IMR-90 (cell line): Measurements from ENCODE around the gene ZDHHC21. TPM values are rescaled to one million over a fixed set of nuclear protein-coding genes. Genes with fewer than 3 reads are reported as not detected.

Experiments used
- ATAC-seq: fragments of 200-7000 bp; cut with Tn5 transposase; 2 replicates; pipeline ENCODE4 v1.9.1; 2020; ENCODE audit warnings: low read depth, mild to moderate bottlenecking, moderate library complexity
- BruUV-seq: library from RNA; stranded (reverse); fragments of 400-500 nt; replicated peaks from 2 replicates; lab custom pipeline; 2021; lab: Mats Ljungman, UMichigan
- CTCF ChIA-PET: fragments of 300-600 bp; formaldehyde crosslinking; extraction: SDS; loops from one replicate; lab custom pipeline; 2021; ENCODE audit warnings: antibody characterized with exemption; lab: Yijun Ruan, JAX
- POLR2A ChIA-PET: fragments of 300-600 bp; sonication (Branson Sonifier 250); formaldehyde crosslinking; loops from one replicate; lab custom pipeline; 2022; ENCODE audit warnings: antibody characterized with exemption; ENCODE audit not compliant: unreplicated experiment; lab: Charles Lee
- DNase-seq: peaks from one replicate; pipeline ENCODE4 v3.0.0; 2013
- H2AFZ ChIP-seq: replicated peaks from 2 replicates; pipeline ENCODE3; 2013; ENCODE audit warnings: low read length, mild to moderate bottlenecking; ENCODE audit not compliant: poor library complexity
- H2AK5ac ChIP-seq: 2 replicates; pipeline ENCODE4 v1.6.1; 2013; ENCODE audit warnings: low read depth, low read length, inconsistent platforms
- H2AK9ac ChIP-seq: replicated peaks from 2 replicates; pipeline ENCODE3; 2013; ENCODE audit warnings: mild to moderate bottlenecking, low read depth, low read length, moderate library complexity; ENCODE audit not compliant: poor library complexity
- H2BK120ac ChIP-seq: 2 replicates; pipeline ENCODE4 v1.6.1; 2013; ENCODE audit warnings: low read depth, low read length, inconsistent platforms
- H2BK15ac ChIP-seq: 3 replicates; pipeline ENCODE4 v1.6.1; 2013; ENCODE audit warnings: low read depth, low read length, inconsistent platforms
- H2BK20ac ChIP-seq: 2 replicates; pipeline ENCODE4 v1.6.1; 2013; ENCODE audit warnings: low read depth, mild to moderate bottlenecking, inconsistent platforms, low read length, moderate library complexity
- H2BK5ac ChIP-seq: 2 replicates; pipeline ENCODE4 v1.6.1; 2013; ENCODE audit warnings: mild to moderate bottlenecking, low read depth, low read length, inconsistent platforms; ENCODE audit not compliant: poor library complexity, severe bottlenecking
- H3K14ac ChIP-seq: replicated peaks from 2 replicates; pipeline ENCODE4 v1.6.1; 2013; ENCODE audit warnings: low read depth, low read length, inconsistent platforms
- H3K18ac ChIP-seq: 2 replicates; pipeline ENCODE4 v1.6.1; 2013; ENCODE audit warnings: low read depth, low read length, control low read depth
- H3K23ac ChIP-seq: 2 replicates; pipeline ENCODE4 v1.6.1; 2013; ENCODE audit warnings: low read depth, low read length, inconsistent platforms
- H3K27ac ChIP-seq: 2 replicates; pipeline ENCODE4 v1.5.1; 2013; ENCODE audit warnings: mild to moderate bottlenecking, control low read depth, low read length; ENCODE audit not compliant: insufficient read depth
- H3K27me3 ChIP-seq: 2 replicates; pipeline ENCODE4 v1.6.1; 2013; ENCODE audit warnings: low read length; ENCODE audit not compliant: control insufficient read depth, insufficient read depth
- H3K36me3 ChIP-seq: 2 replicates; pipeline ENCODE4 v1.6.1; 2013; ENCODE audit warnings: low read length, mixed read lengths; ENCODE audit not compliant: control insufficient read depth, insufficient read depth
- H3K4ac ChIP-seq: 2 replicates; pipeline ENCODE4 v1.6.1; 2013; ENCODE audit warnings: low read depth, low read length, inconsistent platforms
- H3K4me1 ChIP-seq: 2 replicates; pipeline ENCODE4 v1.6.1; 2013; ENCODE audit warnings: low read length, mixed read lengths; ENCODE audit not compliant: control insufficient read depth, insufficient read depth
- H3K4me2 ChIP-seq: 2 replicates; pipeline ENCODE4 v1.6.1; 2013; ENCODE audit warnings: low read depth, mild to moderate bottlenecking, control low read depth, low read length, moderate library complexity
- H3K4me3 ChIP-seq: 2 replicates; pipeline ENCODE4 v1.5.1; 2013; ENCODE audit warnings: low read depth, mild to moderate bottlenecking, control low read depth, low read length, moderate library complexity; ENCODE audit not compliant: insufficient read depth
- H3K56ac ChIP-seq: 2 replicates; pipeline ENCODE4 v1.6.1; 2013; ENCODE audit warnings: low read length, inconsistent platforms; ENCODE audit not compliant: insufficient read depth; ENCODE audit errors: extremely low read depth
- H3K79me1 ChIP-seq, 2 experiments: 2 replicates each; pipeline ENCODE4 v1.6.1; 2013; ENCODE audit warnings: low read length in 2 of 2, inconsistent platforms in 1 of 2, low read depth in 1 of 2
- H3K9ac ChIP-seq: 2 replicates; pipeline ENCODE4 v1.6.1; 2013; ENCODE audit warnings: low read depth, low read length, control low read depth
- H3K9me1 ChIP-seq: 2 replicates; pipeline ENCODE4 v1.6.1; 2013; ENCODE audit warnings: low read length, inconsistent platforms; ENCODE audit not compliant: insufficient read depth
- H3K9me3 ChIP-seq: 2 replicates; pipeline ENCODE4 v1.6.1; 2013; ENCODE audit warnings: low read length; ENCODE audit not compliant: control insufficient read depth, insufficient read depth
- H4K20me1 ChIP-seq: 2 replicates; pipeline ENCODE4 v1.6.1; 2013; ENCODE audit warnings: low read length, inconsistent platforms; ENCODE audit not compliant: insufficient read depth
- H4K5ac ChIP-seq: 2 replicates; pipeline ENCODE4 v1.6.1; 2013; ENCODE audit warnings: mild to moderate bottlenecking, low read depth, low read length, control low read depth
- H4K8ac ChIP-seq, 2 experiments: 2 replicates each; pipeline ENCODE4 v1.6.1; 2013; ENCODE audit warnings: low read depth in 2 of 2, low read length in 2 of 2, control low read depth in 1 of 2, inconsistent platforms in 1 of 2
- H4K91ac ChIP-seq: 2 replicates; pipeline ENCODE4 v1.6.1; 2013; ENCODE audit warnings: low read depth, low read length, inconsistent platforms; ENCODE audit not compliant: insufficient read depth
- BHLHE40 ChIP-seq: fragments of 150-350 bp; IDR thresholded peaks from 2 replicates; pipeline ENCODE4 v1.6.1; 2016; ENCODE audit warnings: mild to moderate bottlenecking, low read depth, low read length
- CEBPB ChIP-seq: IDR thresholded peaks from 2 replicates; pipeline ENCODE4 v1.6.1; 2012; ENCODE audit warnings: low read depth, low read length, improper control_type of control experiment
- CHD1 ChIP-seq: IDR thresholded peaks from 2 replicates; pipeline ENCODE4 v1.6.1; 2012; ENCODE audit warnings: low read depth, low read length, improper control_type of control experiment
- CTCF ChIP-seq: conservative IDR thresholded peaks from 2 replicates; pipeline ENCODE4 v1.5.1; 2012; ENCODE audit warnings: mild to moderate bottlenecking, low read depth, low read length, improper control_type of control experiment
- ELK1 ChIP-seq: fragments of 150-350 bp; IDR thresholded peaks from 2 replicates; pipeline ENCODE4 v1.6.1; 2016; ENCODE audit warnings: low read depth, mild to moderate bottlenecking, low read length, moderate library complexity, borderline replicate concordance
- FOS ChIP-seq: fragments of 150-350 bp; IDR thresholded peaks from 2 replicates; pipeline ENCODE4 v1.6.1; 2016; ENCODE audit warnings: low read depth, low read length
- MAFK ChIP-seq: IDR thresholded peaks from 2 replicates; pipeline ENCODE4 v1.6.1; 2012; ENCODE audit warnings: low read depth, low read length, improper control_type of control experiment
- MAZ ChIP-seq: IDR thresholded peaks from 2 replicates; pipeline ENCODE4 v1.6.1; 2012; ENCODE audit warnings: low read depth, mild to moderate bottlenecking, low read length, improper control_type of control experiment, moderate library complexity, borderline replicate concordance
- MXI1 ChIP-seq: IDR thresholded peaks from 2 replicates; pipeline ENCODE4 v1.6.1; 2012; ENCODE audit warnings: low read depth, mild to moderate bottlenecking, low read length, moderate library complexity, borderline replicate concordance
- NFE2L2 ChIP-seq: fragments of 150-350 bp; IDR thresholded peaks from 2 replicates; pipeline ENCODE4 v1.6.1; 2016; ENCODE audit warnings: low read depth, mild to moderate bottlenecking, low read length
- POLR2A ChIP-seq: IDR thresholded peaks from 2 replicates; pipeline ENCODE4 v1.6.1; 2012; ENCODE audit warnings: mild to moderate bottlenecking, low read depth, low read length
- RCOR1 ChIP-seq: IDR thresholded peaks from 2 replicates; pipeline ENCODE4 v1.6.1; 2012; ENCODE audit warnings: mild to moderate bottlenecking, low read length, improper control_type of control experiment; ENCODE audit not compliant: insufficient replicate concordance
- RFX5 ChIP-seq: IDR thresholded peaks from 2 replicates; pipeline ENCODE4 v1.8.0; 2012; ENCODE audit warnings: low read depth, mild to moderate bottlenecking, low read length, moderate library complexity
- SMC3 ChIP-seq: fragments of 150-350 bp; IDR thresholded peaks from 2 replicates; pipeline ENCODE4 v1.6.1; 2016; ENCODE audit warnings: low read depth, mild to moderate bottlenecking, antibody characterized with exemption, low read length, moderate library complexity
- WGBS, 2 experiments: methylation state at CpG; one replicate each; pipeline versions ENCODE4 v1.1.5 to v1.1.7; 2013; ENCODE audit warnings: missing lambda C conversion rate in 2 of 2; ENCODE audit not compliant: insufficient read length in 1 of 2; ENCODE audit errors: extremely low coverage in 2 of 2; 5-methylcytosine and 5-hydroxymethylcytosine counted together
- dilution Hi-C: fragments of 300-500 bp; cut with HindIII; formaldehyde crosslinking; loops from one replicate; pipeline ENCODE4 v1.14.3; 2018; ENCODE audit warnings: low sequenced_read_pairs; ENCODE audit not compliant: unreplicated experiment
- in situ Hi-C: fragments of 300-500 bp; cut with MboI; formaldehyde crosslinking; loops from 3 replicates; pipeline ENCODE4 v1.14.3; 2019; ENCODE audit warnings: low sequenced_read_pairs, inconsistent platforms, mixed read lengths
- intact Hi-C: fragments of 100-400 bp; cut with micrococcal nuclease; formaldehyde crosslinking; loops from 2 replicates; pipeline ENCODE4 v1.10.0; 2022
- polyA plus RNA-seq, 3 experiments: library from polyadenylated mRNA; depleted of rRNA; stranded (reverse); fragments of >200 nt; gene quantifications; 2 replicates each; pipeline ENCODE4 v1.2.3, GENCODE V29; 2012; ENCODE audit warnings: low replicate concordance in 1 of 3
- total RNA-seq: library from RNA; depleted of rRNA; stranded (reverse); fragments of >200 nt; gene quantifications from 2 replicates; pipeline ENCODE4 v1.2.3, GENCODE V29; 2012
- TF ChIP-seq, protein P1 (sequence below): fragments of 150-350 bp; IDR thresholded peaks from 2 replicates; pipeline ENCODE4 v1.6.1; 2017; ENCODE audit warnings: mild to moderate bottlenecking, antibody characterized with exemption, low read length, low read depth

ZDHHC21 gene
- total and polyA plus RNA-seq, 2 of the 4 experiments (the other 2 are of a cell fraction): 2.8 to 4.5 TPM

DNA sequence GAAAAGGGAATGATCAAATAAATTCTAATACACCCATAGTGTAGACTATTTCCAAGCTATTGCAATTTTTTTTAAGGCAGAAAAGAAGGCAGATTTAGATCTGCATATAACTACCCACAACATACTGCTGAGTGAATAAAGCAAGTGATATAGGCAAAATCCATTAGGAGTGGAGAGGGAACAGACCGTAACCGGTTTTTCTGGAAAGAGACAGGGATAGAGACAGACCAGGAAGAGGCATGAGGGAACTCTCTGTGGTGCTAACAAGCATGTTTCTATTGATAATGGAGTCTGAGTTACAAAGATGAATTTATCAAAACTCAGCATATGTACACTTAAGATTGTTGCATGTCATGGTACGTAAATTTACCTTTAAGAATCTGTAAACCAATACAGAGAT, 14.5 kb downstream of the ZDHHC21 start:
- H3K27me3 ChIP-seq: no peaks in the 10 kb centered on the region
- DNase-seq (no peak), ATAC-seq (no peak)
- H4K8ac ChIP-seq: no peak overlapping the region
- no CpG with 5 or more reads among the region's 3 CpGs for WGBS, 2 experiments
- no peak overlapping the region for H2BK20ac ChIP-seq
- no peak overlapping the region for H2AFZ ChIP-seq
- no peak overlapping the region for H2BK5ac ChIP-seq
- no TSS peak for BruUV-seq
- no peak overlapping the region for H4K91ac ChIP-seq
- no peak overlapping the region for H2BK15ac ChIP-seq
- H3K23ac ChIP-seq: no peak overlapping the region
- dilution Hi-C loops: no loop called here
- peaks cover 6% of the 10 kb centered on the region in 2 experiments; a peak in 3 of 4 replicates for H3K79me1 ChIP-seq
- TF ChIP-seq ELK1 (no peak), MAZ (no peak), CTCF (no peak), FOS (no peak), RCOR1 (no peak), MAFK (no peak), NFE2L2 (no peak), BHLHE40 (no peak), RFX5 (no peak), SMC3 (no peak), POLR2A (no peak), CEBPB (no peak), CHD1 (no peak), MXI1 (no peak)
- TF ChIP-seq, protein P1, sequence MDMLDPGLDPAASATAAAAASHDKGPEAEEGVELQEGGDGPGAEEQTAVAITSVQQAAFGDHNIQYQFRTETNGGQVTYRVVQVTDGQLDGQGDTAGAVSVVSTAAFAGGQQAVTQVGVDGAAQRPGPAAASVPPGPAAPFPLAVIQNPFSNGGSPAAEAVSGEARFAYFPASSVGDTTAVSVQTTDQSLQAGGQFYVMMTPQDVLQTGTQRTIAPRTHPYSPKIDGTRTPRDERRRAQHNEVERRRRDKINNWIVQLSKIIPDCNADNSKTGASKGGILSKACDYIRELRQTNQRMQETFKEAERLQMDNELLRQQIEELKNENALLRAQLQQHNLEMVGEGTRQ: no peak
- no peaks in the 10 kb centered on the region for H3K9me3 ChIP-seq
- no peak overlapping the region for H3K9ac ChIP-seq
- POLR2A ChIA-PET: no interaction called here
- H3K4me3 ChIP-seq: no peak overlapping the region
- no peak overlapping the region for H2AK5ac ChIP-seq
- H3K36me3 ChIP-seq: no peaks in the 10 kb centered on the region; the same call in 1 of the 2 replicates
- no peak overlapping the region for H3K56ac ChIP-seq
- H3K4me2 ChIP-seq: no peak overlapping the region
- H3K14ac ChIP-seq: no peak overlapping the region
- H3K4me1 ChIP-seq: no peaks in the 10 kb centered on the region
- no peak overlapping the region for H3K18ac ChIP-seq
- CTCF ChIA-PET: no interaction called here
- H2BK120ac ChIP-seq: no peak overlapping the region
- H2AK9ac ChIP-seq: no peak overlapping the region
- no peak overlapping the region for H3K4ac ChIP-seq
- H4K5ac ChIP-seq: no peak overlapping the region
- no peaks in the 10 kb centered on the region for H3K9me1 ChIP-seq
- intact Hi-C loops: no loop called here
- in situ Hi-C loops: no loop called here
- H3K27ac ChIP-seq: no peak overlapping the region
- no peaks in the 10 kb centered on the region for H4K20me1 ChIP-seq
